IMR-90 (cell line): ENCODE measurements around the gene CLBA1. TPM values are rescaled to one million over a fixed set of nuclear protein-coding genes. Genes with fewer than 3 reads are reported as not detected.

Experiments used
- ATAC-seq: fragments of 200-7000 bp; cut with Tn5 transposase; 2 replicates; pipeline ENCODE4 v1.9.1; 2020; ENCODE audit warnings: low read depth, mild to moderate bottlenecking, moderate library complexity
- BruUV-seq: library from RNA; stranded (reverse); fragments of 400-500 nt; replicated peaks from 2 replicates; lab custom pipeline; 2021; lab: Mats Ljungman, UMichigan
- CTCF ChIA-PET: fragments of 300-600 bp; formaldehyde crosslinking; extraction: SDS; loops from one replicate; lab custom pipeline; 2021; ENCODE audit warnings: antibody characterized with exemption; lab: Yijun Ruan, JAX
- POLR2A ChIA-PET: fragments of 300-600 bp; sonication (Branson Sonifier 250); formaldehyde crosslinking; loops from one replicate; lab custom pipeline; 2022; ENCODE audit warnings: antibody characterized with exemption; ENCODE audit not compliant: unreplicated experiment; lab: Charles Lee
- DNase-seq: peaks from one replicate; pipeline ENCODE4 v3.0.0; 2013
- H2AFZ ChIP-seq: replicated peaks from 2 replicates; pipeline ENCODE3; 2013; ENCODE audit warnings: low read length, mild to moderate bottlenecking; ENCODE audit not compliant: poor library complexity
- H2AK5ac ChIP-seq: 2 replicates; pipeline ENCODE4 v1.6.1; 2013; ENCODE audit warnings: low read depth, low read length, inconsistent platforms
- H2AK9ac ChIP-seq: replicated peaks from 2 replicates; pipeline ENCODE3; 2013; ENCODE audit warnings: mild to moderate bottlenecking, low read depth, low read length, moderate library complexity; ENCODE audit not compliant: poor library complexity
- H2BK120ac ChIP-seq: 2 replicates; pipeline ENCODE4 v1.6.1; 2013; ENCODE audit warnings: low read depth, low read length, inconsistent platforms
- H2BK15ac ChIP-seq: 3 replicates; pipeline ENCODE4 v1.6.1; 2013; ENCODE audit warnings: low read depth, low read length, inconsistent platforms
- H2BK20ac ChIP-seq: 2 replicates; pipeline ENCODE4 v1.6.1; 2013; ENCODE audit warnings: low read depth, mild to moderate bottlenecking, inconsistent platforms, low read length, moderate library complexity
- H2BK5ac ChIP-seq: 2 replicates; pipeline ENCODE4 v1.6.1; 2013; ENCODE audit warnings: mild to moderate bottlenecking, low read depth, low read length, inconsistent platforms; ENCODE audit not compliant: poor library complexity, severe bottlenecking
- H3K14ac ChIP-seq: replicated peaks from 2 replicates; pipeline ENCODE4 v1.6.1; 2013; ENCODE audit warnings: low read depth, low read length, inconsistent platforms
- H3K18ac ChIP-seq: 2 replicates; pipeline ENCODE4 v1.6.1; 2013; ENCODE audit warnings: low read depth, low read length, control low read depth
- H3K23ac ChIP-seq: 2 replicates; pipeline ENCODE4 v1.6.1; 2013; ENCODE audit warnings: low read depth, low read length, inconsistent platforms
- H3K27ac ChIP-seq: 2 replicates; pipeline ENCODE4 v1.5.1; 2013; ENCODE audit warnings: mild to moderate bottlenecking, control low read depth, low read length; ENCODE audit not compliant: insufficient read depth
- H3K27me3 ChIP-seq: 2 replicates; pipeline ENCODE4 v1.6.1; 2013; ENCODE audit warnings: low read length; ENCODE audit not compliant: control insufficient read depth, insufficient read depth
- H3K36me3 ChIP-seq: 2 replicates; pipeline ENCODE4 v1.6.1; 2013; ENCODE audit warnings: low read length, mixed read lengths; ENCODE audit not compliant: control insufficient read depth, insufficient read depth
- H3K4ac ChIP-seq: 2 replicates; pipeline ENCODE4 v1.6.1; 2013; ENCODE audit warnings: low read depth, low read length, inconsistent platforms
- H3K4me1 ChIP-seq: 2 replicates; pipeline ENCODE4 v1.6.1; 2013; ENCODE audit warnings: low read length, mixed read lengths; ENCODE audit not compliant: control insufficient read depth, insufficient read depth
- H3K4me2 ChIP-seq: 2 replicates; pipeline ENCODE4 v1.6.1; 2013; ENCODE audit warnings: low read depth, mild to moderate bottlenecking, control low read depth, low read length, moderate library complexity
- H3K4me3 ChIP-seq: 2 replicates; pipeline ENCODE4 v1.5.1; 2013; ENCODE audit warnings: low read depth, mild to moderate bottlenecking, control low read depth, low read length, moderate library complexity; ENCODE audit not compliant: insufficient read depth
- H3K56ac ChIP-seq: 2 replicates; pipeline ENCODE4 v1.6.1; 2013; ENCODE audit warnings: low read length, inconsistent platforms; ENCODE audit not compliant: insufficient read depth; ENCODE audit errors: extremely low read depth
- H3K79me1 ChIP-seq, 2 experiments: 2 replicates each; pipeline ENCODE4 v1.6.1; 2013; ENCODE audit warnings: low read length in 2 of 2, inconsistent platforms in 1 of 2, low read depth in 1 of 2
- H3K9ac ChIP-seq: 2 replicates; pipeline ENCODE4 v1.6.1; 2013; ENCODE audit warnings: low read depth, low read length, control low read depth
- H3K9me1 ChIP-seq: 2 replicates; pipeline ENCODE4 v1.6.1; 2013; ENCODE audit warnings: low read length, inconsistent platforms; ENCODE audit not compliant: insufficient read depth
- H3K9me3 ChIP-seq: 2 replicates; pipeline ENCODE4 v1.6.1; 2013; ENCODE audit warnings: low read length; ENCODE audit not compliant: control insufficient read depth, insufficient read depth
- H4K20me1 ChIP-seq: 2 replicates; pipeline ENCODE4 v1.6.1; 2013; ENCODE audit warnings: low read length, inconsistent platforms; ENCODE audit not compliant: insufficient read depth
- H4K5ac ChIP-seq: 2 replicates; pipeline ENCODE4 v1.6.1; 2013; ENCODE audit warnings: mild to moderate bottlenecking, low read depth, low read length, control low read depth
- H4K8ac ChIP-seq, 2 experiments: 2 replicates each; pipeline ENCODE4 v1.6.1; 2013; ENCODE audit warnings: low read depth in 2 of 2, low read length in 2 of 2, control low read depth in 1 of 2, inconsistent platforms in 1 of 2
- H4K91ac ChIP-seq: 2 replicates; pipeline ENCODE4 v1.6.1; 2013; ENCODE audit warnings: low read depth, low read length, inconsistent platforms; ENCODE audit not compliant: insufficient read depth
- CHD1 ChIP-seq: IDR thresholded peaks from 2 replicates; pipeline ENCODE4 v1.6.1; 2012; ENCODE audit warnings: low read depth, low read length, improper control_type of control experiment
- FOS ChIP-seq: fragments of 150-350 bp; IDR thresholded peaks from 2 replicates; pipeline ENCODE4 v1.6.1; 2016; ENCODE audit warnings: low read depth, low read length
- MXI1 ChIP-seq: IDR thresholded peaks from 2 replicates; pipeline ENCODE4 v1.6.1; 2012; ENCODE audit warnings: low read depth, mild to moderate bottlenecking, low read length, moderate library complexity, borderline replicate concordance
- POLR2A ChIP-seq: IDR thresholded peaks from 2 replicates; pipeline ENCODE4 v1.6.1; 2012; ENCODE audit warnings: mild to moderate bottlenecking, low read depth, low read length
- RAD21 ChIP-seq: IDR thresholded peaks from 2 replicates; pipeline ENCODE4 v1.6.1; 2012; ENCODE audit warnings: low read length, improper control_type of control experiment
- RCOR1 ChIP-seq: IDR thresholded peaks from 2 replicates; pipeline ENCODE4 v1.6.1; 2012; ENCODE audit warnings: mild to moderate bottlenecking, low read length, improper control_type of control experiment; ENCODE audit not compliant: insufficient replicate concordance
- RFX5 ChIP-seq: IDR thresholded peaks from 2 replicates; pipeline ENCODE4 v1.8.0; 2012; ENCODE audit warnings: low read depth, mild to moderate bottlenecking, low read length, moderate library complexity
- SMC3 ChIP-seq: fragments of 150-350 bp; IDR thresholded peaks from 2 replicates; pipeline ENCODE4 v1.6.1; 2016; ENCODE audit warnings: low read depth, mild to moderate bottlenecking, antibody characterized with exemption, low read length, moderate library complexity
- whole genome bisulfite sequencing, 2 experiments: methylation state at CpG; one replicate each; pipeline versions ENCODE4 v1.1.5 to v1.1.7; 2013; ENCODE audit warnings: missing lambda C conversion rate in 2 of 2; ENCODE audit not compliant: insufficient read length in 1 of 2; ENCODE audit errors: extremely low coverage in 2 of 2; 5-methylcytosine and 5-hydroxymethylcytosine counted together
- dilution Hi-C: fragments of 300-500 bp; cut with HindIII; formaldehyde crosslinking; loops from one replicate; pipeline ENCODE4 v1.14.3; 2018; ENCODE audit warnings: low sequenced_read_pairs; ENCODE audit not compliant: unreplicated experiment
- in situ Hi-C: fragments of 300-500 bp; cut with MboI; formaldehyde crosslinking; loops from 3 replicates; pipeline ENCODE4 v1.14.3; 2019; ENCODE audit warnings: low sequenced_read_pairs, inconsistent platforms, mixed read lengths
- intact Hi-C: fragments of 100-400 bp; cut with micrococcal nuclease; formaldehyde crosslinking; loops from 2 replicates; pipeline ENCODE4 v1.10.0; 2022
- polyA plus RNA-seq, 3 experiments: library from polyadenylated mRNA; depleted of rRNA; stranded (reverse); fragments of >200 nt; gene quantifications; 2 replicates each; pipeline ENCODE4 v1.2.3, GENCODE V29; 2012; ENCODE audit warnings: low replicate concordance in 1 of 3
- total RNA-seq: library from RNA; depleted of rRNA; stranded (reverse); fragments of >200 nt; gene quantifications from 2 replicates; pipeline ENCODE4 v1.2.3, GENCODE V29; 2012
- TF ChIP-seq, protein P1 (sequence below): conservative IDR thresholded peaks from 2 replicates; pipeline ENCODE4 v1.5.1; 2012; ENCODE audit warnings: mild to moderate bottlenecking, low read depth, low read length, improper control_type of control experiment

Gene CLBA1
- total and polyA plus RNA-seq, 2 of the 4 experiments (the other 2 are of a cell fraction) = 2.7 to 6.2 TPM

DNA sequence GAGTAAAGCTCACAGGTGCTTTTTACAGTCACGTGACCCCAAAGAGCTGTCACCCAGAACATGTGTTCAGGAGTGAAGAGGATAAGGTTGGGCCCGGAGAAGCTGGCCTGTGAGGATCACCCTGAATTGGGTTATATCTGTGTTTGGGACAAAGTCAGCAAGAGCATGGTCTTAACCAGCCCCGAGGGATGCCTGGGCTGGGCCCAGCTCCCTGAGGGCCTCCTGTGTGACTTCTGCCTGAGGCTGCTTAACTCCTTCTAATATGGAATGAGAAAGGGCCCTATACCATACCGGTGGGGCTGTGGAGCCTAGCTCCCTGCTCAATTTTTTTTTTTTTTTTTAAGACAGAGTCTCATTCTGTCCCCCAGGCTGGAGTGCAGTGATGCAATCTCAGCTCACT lies 32.8 kb downstream of the CLBA1 start:
- no peak overlapping the region for H4K8ac ChIP-seq
- WGBS, 2 experiments = no CpG with 5 or more reads among the region's 4 CpGs
- in situ Hi-C loops = no loop called here

More for the DNA sequence above, 32.8 kb downstream of the CLBA1 start:
- no peaks in the 10 kb centered on the region for H3K36me3 ChIP-seq
- dilution Hi-C loops (no loop called here), intact Hi-C loops (no loop called here)
- peaks cover 26% of the 10 kb centered on the region for H3K4me1 ChIP-seq
- TF ChIP-seq SMC3 (no peak), POLR2A (no peak), RAD21 (no peak), CHD1 (no peak), FOS (no peak), RCOR1 (no peak), RFX5 (no peak), MXI1 (no peak)
- TF ChIP-seq, protein P1, sequence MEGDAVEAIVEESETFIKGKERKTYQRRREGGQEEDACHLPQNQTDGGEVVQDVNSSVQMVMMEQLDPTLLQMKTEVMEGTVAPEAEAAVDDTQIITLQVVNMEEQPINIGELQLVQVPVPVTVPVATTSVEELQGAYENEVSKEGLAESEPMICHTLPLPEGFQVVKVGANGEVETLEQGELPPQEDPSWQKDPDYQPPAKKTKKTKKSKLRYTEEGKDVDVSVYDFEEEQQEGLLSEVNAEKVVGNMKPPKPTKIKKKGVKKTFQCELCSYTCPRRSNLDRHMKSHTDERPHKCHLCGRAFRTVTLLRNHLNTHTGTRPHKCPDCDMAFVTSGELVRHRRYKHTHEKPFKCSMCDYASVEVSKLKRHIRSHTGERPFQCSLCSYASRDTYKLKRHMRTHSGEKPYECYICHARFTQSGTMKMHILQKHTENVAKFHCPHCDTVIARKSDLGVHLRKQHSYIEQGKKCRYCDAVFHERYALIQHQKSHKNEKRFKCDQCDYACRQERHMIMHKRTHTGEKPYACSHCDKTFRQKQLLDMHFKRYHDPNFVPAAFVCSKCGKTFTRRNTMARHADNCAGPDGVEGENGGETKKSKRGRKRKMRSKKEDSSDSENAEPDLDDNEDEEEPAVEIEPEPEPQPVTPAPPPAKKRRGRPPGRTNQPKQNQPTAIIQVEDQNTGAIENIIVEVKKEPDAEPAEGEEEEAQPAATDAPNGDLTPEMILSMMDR = no peak
- H3K4me2 ChIP-seq = no peak overlapping the region
- no peak overlapping the region; the same call in 1 of the 2 replicates for H4K5ac ChIP-seq
- H3K18ac ChIP-seq = no peak overlapping the region
- no peak overlapping the region for H3K56ac ChIP-seq
- no peak overlapping the region for H3K4ac ChIP-seq
- H2BK5ac ChIP-seq = no peak overlapping the region
- H2AK9ac ChIP-seq = no peak overlapping the region
- ChIA-PET CTCF (interaction anchor here (0.8 to 1.3 kb wide), 2 partner anchors 16 to 28 kb away, joined by 3 to 5 read pairs; no protein-coding TSS in a partner anchor), POLR2A (no interaction called here)
- no peak overlapping the region; the same call in 1 of the 2 replicates for H3K23ac ChIP-seq
- H3K9me3 ChIP-seq = no peaks in the 10 kb centered on the region
- H3K9ac ChIP-seq = no peak overlapping the region
- no peak overlapping the region for H2BK15ac ChIP-seq
- H2AFZ ChIP-seq = no peak overlapping the region
- H4K20me1 ChIP-seq = peaks cover 52% of the 10 kb centered on the region
- peaks cover 22% of the 10 kb centered on the region for H3K9me1 ChIP-seq
- no peak overlapping the region for H4K91ac ChIP-seq
- peaks cover 10 to 39% of the 10 kb centered on the region in 2 experiments; a peak in 3 of 4 replicates for H3K79me1 ChIP-seq
- ATAC-seq (no peak), DNase-seq (no peak)
- no peak overlapping the region for H2AK5ac ChIP-seq
- no peak overlapping the region for H2BK20ac ChIP-seq
- H3K14ac ChIP-seq = no peak overlapping the region
- no peak overlapping the region for H3K27ac ChIP-seq
- no peak overlapping the region for H3K4me3 ChIP-seq
- BruUV-seq = no TSS peak
- no peaks in the 10 kb centered on the region for H3K27me3 ChIP-seq
- H2BK120ac ChIP-seq = no peak overlapping the region
